ENCODE measurements around the gene PRDX4.
"Not testable (repeated sequence)": the region's sequence is repeated elsewhere in the genome, so short reads cannot be mapped to it uniquely, and the experiment has no call there.

The PRDX4 gene

DNA sequence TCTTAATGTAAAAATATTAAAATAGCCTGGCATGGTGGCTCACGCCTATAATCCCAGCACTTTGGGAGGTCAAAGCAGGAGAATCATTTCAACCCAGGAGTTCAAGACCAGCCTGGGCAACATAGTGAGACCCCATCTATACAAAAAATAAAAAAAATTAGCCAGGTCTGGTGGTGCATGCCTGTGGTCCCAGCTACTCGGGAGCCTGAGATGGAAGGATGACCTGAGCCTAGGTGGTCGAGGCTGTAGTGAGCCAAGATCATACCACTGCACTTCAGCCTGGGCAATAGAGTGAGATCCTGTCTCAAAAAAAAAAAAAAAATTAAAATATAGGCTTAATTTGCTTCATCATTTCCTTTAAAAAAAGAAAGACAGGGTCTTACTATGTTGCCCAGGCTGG is 9.2 kb downstream of the PRDX4 start:
- not testable (repeated sequence) for FAIRE-seq

GRCh38 chrX:23692166-23692565 is 24.9 kb downstream of the PRDX4 start:
- no peak for FAIRE-seq

DNA sequence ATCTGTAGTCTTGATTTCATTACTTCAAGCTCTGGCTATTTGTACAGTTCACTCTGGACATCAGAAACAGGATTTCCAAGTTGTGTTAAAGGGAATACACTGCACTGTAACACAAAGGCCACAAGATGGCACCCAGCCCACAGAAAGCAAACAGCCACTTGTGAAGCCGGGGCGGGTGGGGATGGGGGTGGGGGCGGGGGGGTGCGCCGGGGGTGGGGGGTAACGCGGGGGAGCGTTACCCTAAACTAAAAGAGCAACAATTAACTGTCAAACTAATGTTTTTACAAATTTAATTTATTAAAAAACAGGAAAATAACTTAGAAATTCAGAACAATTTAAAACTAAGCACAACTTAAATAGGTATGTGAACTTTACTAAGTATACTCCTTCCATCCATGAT is 27.3 kb downstream of the PRDX4 start:
- peak; percentile 57 for FAIRE-seq

GRCh38 chrX:23699636-23700194 is 32.4 kb downstream of the PRDX4 start:
- FAIRE-seq: no peak

- FAIRE-seq: no peak
Observed at GRCh38 chrX:23704673-23705206, 37.4 kb downstream of the PRDX4 start.

DNA sequence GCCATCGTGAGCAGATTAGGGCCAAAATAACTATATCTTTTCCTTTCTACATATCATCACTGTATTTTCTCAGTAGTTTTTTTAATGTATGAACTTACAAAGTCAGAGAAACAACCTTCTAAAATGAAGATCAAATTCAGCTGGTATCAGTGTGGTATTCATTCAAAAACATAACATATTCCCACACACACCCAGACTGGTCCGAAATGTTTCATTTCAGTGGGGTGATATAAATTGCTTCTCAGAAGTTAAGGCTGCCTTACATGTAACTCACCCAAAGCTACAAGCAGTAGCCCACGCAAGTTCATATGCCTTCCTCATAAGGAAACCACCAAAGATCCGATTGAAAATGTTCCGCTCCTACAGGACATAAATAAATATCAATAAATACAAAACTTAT is 37.9 kb downstream of the PRDX4 start:
- no peak for FAIRE-seq

DNA sequence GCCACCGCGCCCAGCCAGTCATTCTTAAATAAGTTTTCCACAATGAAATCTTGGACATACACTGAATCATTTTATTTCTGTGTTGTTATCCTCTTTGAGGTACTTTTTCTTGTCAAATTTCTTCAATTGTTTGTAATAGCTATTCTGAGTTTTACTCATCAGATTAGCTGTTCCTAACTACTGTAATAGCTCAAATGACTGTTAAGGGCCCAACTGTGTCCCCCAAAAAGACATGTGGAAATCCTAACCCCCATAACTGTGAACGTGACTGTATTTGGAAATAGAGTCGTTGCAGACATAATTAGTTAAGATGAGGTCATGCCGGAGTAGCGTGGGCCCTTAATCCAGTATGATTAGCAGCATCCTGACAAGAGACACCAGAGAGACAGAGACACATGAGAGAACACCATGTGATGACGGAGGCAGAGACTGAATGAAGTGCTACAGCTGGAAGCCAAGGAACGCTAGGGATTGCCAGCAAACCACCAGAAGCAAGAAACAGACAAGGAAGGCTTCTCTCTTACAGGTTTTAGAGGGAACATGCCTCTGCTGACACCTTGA is 52.9 kb downstream of the PRDX4 start:
- FAIRE-seq: no peak

GRCh38 chrX:23726191-23726590 is 58.9 kb downstream of the PRDX4 start:
- no peak for FAIRE-seq

DNA sequence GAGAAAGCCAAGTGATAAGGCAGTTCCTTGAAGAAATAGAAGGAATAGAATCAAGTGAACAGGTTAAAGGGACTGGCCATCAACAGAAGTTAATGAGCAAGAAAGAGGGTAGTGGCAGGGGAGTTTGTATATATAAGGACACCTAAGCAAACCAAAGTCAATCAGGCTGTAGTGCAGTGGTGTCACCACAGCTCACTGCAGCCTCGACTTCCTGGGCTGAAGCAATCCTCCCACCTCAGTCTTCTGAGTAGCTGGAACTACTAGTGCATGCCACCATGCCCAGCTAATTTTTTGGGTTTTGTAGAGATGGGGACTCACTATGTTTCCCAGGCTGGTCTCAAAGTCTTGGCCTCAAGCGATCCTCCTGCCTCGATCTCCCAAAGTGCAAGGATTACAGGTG is 59.9 kb downstream of the PRDX4 start:
- no peak for FAIRE-seq

DNA sequence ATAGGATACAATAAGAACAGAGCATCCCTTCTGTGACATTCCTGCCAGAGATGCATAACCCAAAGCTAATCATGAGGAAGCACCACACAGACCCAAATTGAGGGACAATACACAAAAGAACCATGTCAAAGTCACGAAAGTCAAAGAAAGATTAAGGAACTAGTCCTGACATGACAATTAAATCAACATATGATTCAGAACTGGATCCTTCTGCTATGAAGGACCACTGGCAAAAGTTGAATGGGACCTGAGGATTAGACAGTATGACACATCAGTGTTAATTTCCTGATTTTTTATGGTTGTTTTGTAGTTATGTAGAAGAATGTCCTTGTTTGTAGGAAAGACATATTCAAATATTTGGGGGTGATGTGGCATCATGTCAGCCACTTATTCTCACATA is 61.9 kb downstream of the PRDX4 start:
- no peak for FAIRE-seq

GRCh38 chrX:23731951-23732350 is 64.7 kb downstream of the PRDX4 start:
- FAIRE-seq: no peak

- FAIRE-seq: no peak
Observed at GRCh38 chrX:23732704-23733103, 65.4 kb downstream of the PRDX4 start.
